H1 (cell line): ENCODE data around the gene SMYD1. TPM values are rescaled to one million over a fixed set of nuclear protein-coding genes. Genes with fewer than 3 reads are reported as not detected.

Source experiments
- CTCF ChIA-PET: fragments of 300-600 bp; sonication (Branson Sonifier 250); formaldehyde crosslinking; loops from one replicate; lab custom pipeline; 2021; ENCODE audit not compliant: partially characterized antibody; lab: Charles Lee
- POLR2A ChIA-PET: fragments of 300-600 bp; sonication (Branson Sonifier 250); formaldehyde crosslinking; loops from one replicate; lab custom pipeline; 2021; ENCODE audit warnings: inconsistent platforms; ENCODE audit not compliant: partially characterized antibody; lab: Charles Lee
- DNase-seq, 2 experiments: peaks; one replicate each; pipeline versions ENCODE4 v3.0.0 to v3.0.0-alpha.2; 2010 to 2022; ENCODE audit warnings: low spot score in 2 of 2, low read depth in 1 of 2, mixed read lengths in 1 of 2
- FAIRE-seq: peaks from 2 replicates; lab custom pipeline; 2011; peaks lifted over from hg19 to GRCh38; lab: Jason Lieb, UNC
- H2AFZ ChIP-seq: 2 replicates; pipeline ENCODE4 v1.8.1; 2012; ENCODE audit warnings: low read length, inconsistent platforms
- H2AK5ac ChIP-seq: 2 replicates; pipeline ENCODE4 v1.6.1; 2013; ENCODE audit warnings: low read depth, low read length
- H2BK120ac ChIP-seq: replicated peaks from 2 replicates; pipeline ENCODE3; 2013; ENCODE audit warnings: low read depth, low read length, inconsistent platforms
- H2BK12ac ChIP-seq: 2 replicates; pipeline ENCODE4 v1.6.1; 2013; ENCODE audit warnings: low read depth, low read length
- H2BK15ac ChIP-seq: 2 replicates; pipeline ENCODE4 v1.6.1; 2013; ENCODE audit warnings: low read length
- H2BK20ac ChIP-seq: 2 replicates; pipeline ENCODE4 v1.6.1; 2013; ENCODE audit warnings: low read length
- H2BK5ac ChIP-seq: 2 replicates; pipeline ENCODE4 v1.6.1; 2013; ENCODE audit warnings: low read depth, low read length
- H3K14ac ChIP-seq: 2 replicates; pipeline ENCODE4 v1.6.1; 2013; ENCODE audit warnings: inconsistent platforms; ENCODE audit not compliant: insufficient read length
- H3K18ac ChIP-seq: 2 replicates; pipeline ENCODE4 v1.6.1; 2013; ENCODE audit warnings: low read length; ENCODE audit errors: extremely low read depth
- H3K23ac ChIP-seq: 2 replicates; pipeline ENCODE4 v1.6.1; 2013; ENCODE audit warnings: inconsistent platforms; ENCODE audit not compliant: insufficient read length
- H3K23me2 ChIP-seq: 2 replicates; pipeline ENCODE4 v1.6.1; 2013; ENCODE audit warnings: low read depth, low read length
- H3K27ac ChIP-seq: 2 replicates; pipeline ENCODE4 v1.6.1; 2011; ENCODE audit warnings: low read depth, low read length, inconsistent platforms
- H3K27me3 ChIP-seq, 4 experiments: replicated peaks in 1 of 4; 1 replicate in 1 of 4; 2 replicates in 3 of 4; pipeline versions ENCODE4 v1.6.1 to v1.8.1; 2011 to 2013; ENCODE audit warnings: low read length in 3 of 4, mild to moderate bottlenecking in 3 of 4, inconsistent platforms in 2 of 4, mixed read lengths in 2 of 4, moderate library complexity in 1 of 4; ENCODE audit not compliant: control insufficient read depth in 3 of 4, insufficient read depth in 3 of 4; ENCODE audit errors: extremely low read depth in 1 of 4
- H3K36me3 ChIP-seq, 4 experiments: 2 replicates each; pipeline versions ENCODE4 v1.6.1 to v1.8.1; 2011 to 2013; ENCODE audit warnings: mild to moderate bottlenecking in 4 of 4, low read length in 3 of 4, moderate library complexity in 2 of 4, control low read depth in 1 of 4, inconsistent platforms in 1 of 4; ENCODE audit not compliant: insufficient read depth in 4 of 4, control insufficient read depth in 2 of 4
- H3K4ac ChIP-seq: replicated peaks from 2 replicates; pipeline ENCODE3; 2013; ENCODE audit warnings: low read length, low read depth, mixed read lengths, inconsistent platforms; ENCODE audit not compliant: insufficient read length
- H3K4me1 ChIP-seq, 4 experiments: replicated peaks in 1 of 4; 1 replicate in 1 of 4; 2 replicates in 3 of 4; pipeline versions ENCODE4 v1.6.1 to v1.8.1; 2011 to 2013; ENCODE audit warnings: low read length in 3 of 4, inconsistent platforms in 2 of 4, mixed read lengths in 1 of 4; ENCODE audit not compliant: insufficient read depth in 4 of 4, control insufficient read depth in 3 of 4
- H3K4me2 ChIP-seq, 2 experiments: 2 replicates each; pipeline versions ENCODE4 v1.6.1 to v1.8.1; 2011 to 2013; ENCODE audit warnings: low read depth in 2 of 2, low read length in 2 of 2, control low read depth in 1 of 2, inconsistent platforms in 1 of 2, mild to moderate bottlenecking in 1 of 2; ENCODE audit not compliant: insufficient read depth in 1 of 2
- H3K4me3 ChIP-seq, 4 experiments: fragments of 200-600, 300-600 bp in 1 of 4; sonication (generic), shearing (Covaris generic), sonication (Bioruptor Twin) in 1 of 4; 2 replicates each; pipeline versions ENCODE4 v1.5.1 to v1.8.1; 2011 to 2016; ENCODE audit warnings: low read length in 4 of 4, low read depth in 3 of 4, control low read depth in 2 of 4, inconsistent platforms in 2 of 4, mild to moderate bottlenecking in 2 of 4, mixed read lengths in 1 of 4, moderate library complexity in 1 of 4; ENCODE audit not compliant: insufficient read depth in 2 of 4; ENCODE audit errors: extremely low read depth in 1 of 4
- H3K56ac ChIP-seq: replicated peaks from 2 replicates; pipeline ENCODE3; 2013; ENCODE audit warnings: low read depth, mild to moderate bottlenecking, mixed read lengths, low read length, inconsistent platforms; ENCODE audit not compliant: insufficient read length
- H3K79me1 ChIP-seq: 2 replicates; pipeline ENCODE4 v1.6.1; 2013; ENCODE audit warnings: low read depth, low read length, control low read depth
- H3K79me2 ChIP-seq, 2 experiments: 2 replicates each; pipeline versions ENCODE4 v1.6.1 to v1.8.1; 2012 to 2013; ENCODE audit warnings: low read length in 2 of 2, mild to moderate bottlenecking in 2 of 2, inconsistent platforms in 1 of 2; ENCODE audit not compliant: insufficient read depth in 2 of 2, control insufficient read depth in 1 of 2
- H3K9ac ChIP-seq, 4 experiments: replicated peaks in 1 of 4; 1 replicate in 1 of 4; 2 replicates in 3 of 4; pipeline versions ENCODE4 v1.6.1 to v1.8.1; 2011 to 2013; ENCODE audit warnings: low read depth in 3 of 4, low read length in 3 of 4, control low read depth in 2 of 4, mild to moderate bottlenecking in 2 of 4, moderate library complexity in 2 of 4, inconsistent platforms in 1 of 4; ENCODE audit errors: extremely low read depth in 1 of 4
- H3K9me3 ChIP-seq, 2 experiments: 2 replicates each; pipeline versions ENCODE4 v1.6.1 to v1.8.1; 2012 to 2013; ENCODE audit warnings: mild to moderate bottlenecking in 2 of 2, moderate library complexity in 2 of 2, control low read depth in 1 of 2, inconsistent platforms in 1 of 2, low read depth in 1 of 2, low read length in 1 of 2, mixed read lengths in 1 of 2; ENCODE audit not compliant: insufficient read depth in 2 of 2
- H4K20me1 ChIP-seq, 2 experiments: replicated peaks in 1 of 2; 2 replicates each; pipeline versions ENCODE3 to v1.8.1; 2011 to 2013; ENCODE audit warnings: inconsistent platforms in 2 of 2, low read length in 2 of 2, mild to moderate bottlenecking in 1 of 2; ENCODE audit not compliant: insufficient read depth in 2 of 2, control insufficient read depth in 1 of 2
- H4K5ac ChIP-seq: 2 replicates; pipeline ENCODE4 v1.6.1; 2013; ENCODE audit warnings: low read length, low read depth, mixed read lengths, inconsistent platforms; ENCODE audit not compliant: insufficient read length
- H4K8ac ChIP-seq: 2 replicates; pipeline ENCODE4 v1.8.0; 2013; ENCODE audit warnings: mild to moderate bottlenecking, moderate library complexity, low read length, inconsistent platforms; ENCODE audit not compliant: insufficient read depth; ENCODE audit errors: extremely low read depth
- H4K91ac ChIP-seq: replicated peaks from 2 replicates; pipeline ENCODE3; 2013; ENCODE audit warnings: low read length, mixed read lengths, inconsistent platforms; ENCODE audit not compliant: insufficient read length
- BCL11A ChIP-seq, 2 experiments: IDR thresholded peaks; one replicate each; pipeline ENCODE4 v1.6.1; 2011; ENCODE audit warnings: low read depth in 2 of 2, low read length in 2 of 2, mild to moderate bottlenecking in 2 of 2
- CHD2 ChIP-seq: IDR thresholded peaks from 2 replicates; pipeline ENCODE4 v1.6.1; 2012; ENCODE audit warnings: low read length, improper control_type of control experiment
- JUN ChIP-seq: IDR thresholded peaks from 2 replicates; pipeline ENCODE4 v1.6.1; 2011; ENCODE audit warnings: low read depth, mild to moderate bottlenecking, improper control_type of control experiment, low read length
- JUND ChIP-seq: IDR thresholded peaks from 2 replicates; pipeline ENCODE4 v1.6.1; 2011; ENCODE audit warnings: mild to moderate bottlenecking, improper control_type of control experiment, low read length
- PHF8 ChIP-seq: fragments of 200-600 bp; sonication (generic); conservative IDR thresholded peaks from 2 replicates; pipeline ENCODE4 v1.7.1; 2012; ENCODE audit warnings: low read depth, mild to moderate bottlenecking, inconsistent platforms, low read length, moderate library complexity
- POLR2A ChIP-seq, 2 experiments: IDR thresholded peaks; 1 replicate in 1 of 2; 2 replicates in 1 of 2; pipeline ENCODE4 v1.6.1; 2011; ENCODE audit warnings: low read depth in 2 of 2, low read length in 2 of 2, mild to moderate bottlenecking in 2 of 2; ENCODE audit errors: control extremely low read depth in 1 of 2
- RFX5 ChIP-seq: IDR thresholded peaks from 2 replicates; pipeline ENCODE4 v1.6.1; 2011; ENCODE audit warnings: low read depth, low read length, improper control_type of control experiment, borderline replicate concordance
- RXRA ChIP-seq: IDR thresholded peaks from 2 replicates; pipeline ENCODE4 v1.6.1; 2011; ENCODE audit warnings: low read depth, mild to moderate bottlenecking, low read length, moderate library complexity; ENCODE audit not compliant: insufficient read depth
- TAF1 ChIP-seq: IDR thresholded peaks from 2 replicates; pipeline ENCODE4 v1.6.1; 2011; ENCODE audit warnings: mild to moderate bottlenecking, low read depth, low read length
- TAF7 ChIP-seq: optimal IDR thresholded peaks from 2 replicates; pipeline ENCODE3; 2011; ENCODE audit warnings: low read depth, mild to moderate bottlenecking, inconsistent platforms, low read length, moderate library complexity, borderline replicate concordance
- TCF12 ChIP-seq: IDR thresholded peaks from 2 replicates; pipeline ENCODE4 v1.6.1; 2011; ENCODE audit warnings: low read depth, mild to moderate bottlenecking, low read length
- WGBS, 2 experiments: shearing (Covaris generic) in 1 of 2; methylation state at CpG; one replicate each; pipeline versions ENCODE4 v1.1.6 to v1.1.7; 2013 to 2015; ENCODE audit warnings: low lambda C conversion rate in 2 of 2, mixed read lengths in 2 of 2, inconsistent platforms in 1 of 2, low coverage in 1 of 2, missing lambda C conversion rate in 1 of 2; ENCODE audit not compliant: insufficient replicate concordance in 2 of 2, insufficient coverage in 1 of 2, insufficient read length in 1 of 2; ENCODE audit errors: extremely low coverage in 1 of 2, missing lambda C conversion rate in 1 of 2; 5-methylcytosine and 5-hydroxymethylcytosine counted together
- polyA plus RNA-seq, 7 experiments: library from polyadenylated mRNA; depleted of rRNA in 3 of 7; stranded (reverse) in 5 of 7; unstranded in 2 of 7; fragments of >200 nt in 5 of 7; fragments of 200-250 nt in 2 of 7; gene quantifications; 1 replicate in 5 of 7; 2 replicates in 1 of 7; 4 replicates in 1 of 7; pipeline versions ENCODE4 v1.2.1 to v1.2.3, GENCODE V29; 2011 to 2013; ENCODE audit warnings: missing spikeins in 2 of 7, mixed read lengths in 2 of 7
- total RNA-seq: library from RNA; stranded (reverse); fragmentation: NEBNext Ultra II Directional; extraction: Animal tissue kit (Norgen Biotek cat#: 25700); gene quantifications from 2 replicates; pipeline ENCODE4 v1.2.1, GENCODE V29; 2021
- TF ChIP-seq, protein P1 (sequence below): IDR thresholded peaks from 2 replicates; pipeline ENCODE4 v1.6.1; 2012; ENCODE audit warnings: low read length, inconsistent platforms

Gene SMYD1
- total and polyA plus RNA-seq, 2 of the 8 experiments (the other 6 are each of a cell fraction or from before 2014, with no cell fraction given) = 0.06 TPM; not detected in 1

DNA sequence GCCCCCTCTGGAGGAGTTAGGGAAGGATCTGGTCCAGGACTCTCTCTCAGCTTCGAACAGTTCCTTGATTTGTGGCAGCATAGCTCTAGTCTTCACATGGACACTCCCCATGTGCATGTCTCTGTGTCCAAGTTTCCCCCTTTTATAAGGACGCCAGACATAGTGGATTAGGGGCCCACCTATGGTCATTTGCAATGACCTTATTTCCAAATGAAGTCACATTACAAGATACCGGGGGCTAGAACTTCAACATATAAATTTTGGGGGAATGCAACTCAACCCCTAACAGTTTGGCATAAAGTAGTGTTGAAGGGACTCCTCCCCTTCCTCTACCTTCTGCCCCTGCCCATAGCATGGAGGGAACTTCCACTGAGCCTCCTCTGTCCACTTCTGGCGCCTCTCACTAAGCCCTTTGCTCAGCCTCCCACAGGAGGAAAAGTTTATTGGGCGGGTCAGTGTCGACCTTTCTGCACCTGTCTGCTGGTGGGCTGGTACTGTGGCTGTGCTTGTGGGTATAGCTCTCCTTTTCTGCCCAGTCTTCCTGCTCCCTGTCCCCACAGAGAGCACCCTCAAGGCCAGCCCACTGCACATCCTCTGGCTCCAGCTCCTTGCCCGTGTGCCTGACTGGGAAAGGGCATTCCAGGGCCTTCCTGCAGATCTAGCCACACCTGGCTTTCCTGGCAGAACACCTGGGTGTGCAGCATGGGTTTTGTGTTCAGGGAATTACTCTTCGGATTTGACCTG lies 54.7 kb downstream of the SMYD1 start:
- CTCF ChIA-PET = interaction anchor here (0.7 kb wide), 1 partner anchor 24 kb away, joined by 3 read pairs; no protein-coding TSS in a partner anchor
- Histone ChIP-seq H3K4me2 (no peak overlapping the region), H3K79me1 (no peaks in the 10 kb centered on the region; the same call in 1 of the 2 replicates), H3K9ac (no peak overlapping the region), H3K36me3 (no peaks in the 10 kb centered on the region), H3K14ac (no peak overlapping the region), H3K4me1 (no peaks in the 10 kb centered on the region), H3K18ac (no peak overlapping the region), H3K23ac (no peak overlapping the region), H3K4ac (no peak overlapping the region), H3K27me3 (no peaks in the 10 kb centered on the region), H2BK5ac (no peak overlapping the region), H4K20me1 (no peaks in the 10 kb centered on the region), H3K56ac (no peak overlapping the region), H2AFZ (no peak overlapping the region), H3K4me3 (no peak overlapping the region), H2BK12ac (no peak overlapping the region), H3K23me2 (no peaks in the 10 kb centered on the region), H3K9me3 (no peaks in the 10 kb centered on the region), H4K91ac (no peak overlapping the region), H3K79me2 (no peaks in the 10 kb centered on the region), H2BK120ac (no peak overlapping the region), H2BK20ac (no peak overlapping the region), H2BK15ac (no peak overlapping the region), H4K8ac (no peak overlapping the region), H2AK5ac (no peak overlapping the region), H3K27ac (no peak overlapping the region), H4K5ac (no peak overlapping the region)
- no peak for FAIRE-seq
- DNase-seq = no peak
- 90% methylated on average over 8 of the region's 8 CpGs; no CpG with 5 or more reads in 1 of the 2 experiments for WGBS, 2 experiments
- POLR2A ChIA-PET = no interaction called here
- no peak for TF ChIP-seq RFX5
- no peak for TF ChIP-seq TCF12
- TF ChIP-seq TAF7 = no peak
- TF ChIP-seq TAF1 = no peak
- no peak for TF ChIP-seq JUN
- no peak for TF ChIP-seq BCL11A (IDR thresholded peaks at IDR 0.05; ENCODE audit: low read depth in 2 of 2, low read length in 2 of 2)
- no peak for TF ChIP-seq JUND
- TF ChIP-seq CHD2 = no peak
- no peak for TF ChIP-seq RXRA
- TF ChIP-seq, protein P1, sequence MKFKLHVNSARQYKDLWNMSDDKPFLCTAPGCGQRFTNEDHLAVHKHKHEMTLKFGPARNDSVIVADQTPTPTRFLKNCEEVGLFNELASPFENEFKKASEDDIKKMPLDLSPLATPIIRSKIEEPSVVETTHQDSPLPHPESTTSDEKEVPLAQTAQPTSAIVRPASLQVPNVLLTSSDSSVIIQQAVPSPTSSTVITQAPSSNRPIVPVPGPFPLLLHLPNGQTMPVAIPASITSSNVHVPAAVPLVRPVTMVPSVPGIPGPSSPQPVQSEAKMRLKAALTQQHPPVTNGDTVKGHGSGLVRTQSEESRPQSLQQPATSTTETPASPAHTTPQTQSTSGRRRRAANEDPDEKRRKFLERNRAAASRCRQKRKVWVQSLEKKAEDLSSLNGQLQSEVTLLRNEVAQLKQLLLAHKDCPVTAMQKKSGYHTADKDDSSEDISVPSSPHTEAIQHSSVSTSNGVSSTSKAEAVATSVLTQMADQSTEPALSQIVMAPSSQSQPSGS = no peak
- no peak for TF ChIP-seq POLR2A (IDR thresholded peaks at IDR 0.05; ENCODE audit: control extremely low read depth in 1 of 2, low read depth in 2 of 2, low read length in 2 of 2)
- no peak for TF ChIP-seq PHF8
